ENCODE data around the gene EPHB4.
"Not testable (repeated sequence)": the region's sequence is repeated elsewhere in the genome, so short reads cannot be mapped to it uniquely, and the experiment has no call there.

The EPHB4 gene

DNA sequence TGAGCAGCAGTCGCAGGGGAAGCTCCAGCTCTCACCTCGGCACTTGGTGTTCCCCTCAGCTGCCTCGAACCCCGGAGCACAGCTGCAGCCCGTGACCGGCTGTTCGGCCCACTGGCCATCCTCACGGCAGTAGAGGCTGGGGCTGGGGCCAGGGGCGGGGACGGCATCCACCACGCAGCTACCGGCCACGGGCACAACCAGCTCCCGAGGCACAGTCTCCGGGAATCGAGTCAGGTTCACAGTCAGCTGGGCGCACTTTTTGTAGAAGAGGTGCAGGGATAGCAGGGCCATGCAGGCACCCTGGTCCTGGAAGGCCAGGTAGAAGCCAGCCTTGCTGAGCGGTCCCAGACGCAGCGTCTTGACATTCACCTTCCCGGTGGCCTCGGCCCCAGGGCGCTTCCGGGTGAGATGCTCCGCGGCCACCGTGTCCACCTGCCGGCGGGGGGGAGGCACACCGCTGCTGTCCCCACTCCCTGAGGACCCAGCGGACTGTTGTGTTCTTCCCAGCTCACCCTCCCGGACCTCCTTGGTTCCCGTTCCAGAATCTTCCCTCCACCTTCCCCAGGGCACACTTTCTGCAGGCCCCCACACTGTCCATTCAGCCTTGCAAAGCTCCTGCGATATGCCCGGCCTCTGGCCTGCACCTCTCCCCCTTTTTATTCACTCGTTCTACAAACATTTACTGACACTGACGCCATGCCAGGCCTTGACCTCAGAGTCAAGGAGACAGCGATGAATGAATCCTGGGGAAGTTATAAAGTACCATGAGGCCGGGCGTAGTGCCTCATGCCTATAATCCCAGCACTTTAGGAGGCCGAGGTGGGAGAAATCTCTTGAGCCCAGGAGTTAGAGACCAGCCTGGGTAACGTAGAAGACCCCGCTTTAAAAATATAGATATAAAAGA is 4.8 kb downstream of the EPHB4 start:
- no peak for DNase-seq (ENCODE audit: low read depth)

DNA sequence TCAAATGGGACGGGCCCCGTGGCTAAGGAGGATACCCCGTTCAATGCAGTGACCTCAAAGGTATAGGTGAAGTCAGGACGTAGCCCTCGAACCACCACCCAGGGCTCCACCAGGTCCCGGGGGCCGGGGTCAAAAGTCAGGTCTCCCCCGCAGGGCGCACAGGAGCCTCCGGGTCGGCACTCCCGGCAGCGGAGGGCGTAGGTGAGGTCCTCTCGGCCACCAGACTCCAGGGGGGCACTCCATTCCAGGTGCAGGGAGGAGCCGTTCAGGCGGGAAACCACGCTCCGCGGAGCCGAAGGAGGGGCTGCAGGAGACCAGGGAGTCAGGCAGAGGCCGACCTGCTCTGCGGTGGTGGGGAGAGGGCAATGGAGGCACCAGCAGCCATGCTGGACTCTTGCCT is 7.7 kb downstream of the EPHB4 start:
- no peak for DNase-seq (ENCODE audit: low read depth)

DNA sequence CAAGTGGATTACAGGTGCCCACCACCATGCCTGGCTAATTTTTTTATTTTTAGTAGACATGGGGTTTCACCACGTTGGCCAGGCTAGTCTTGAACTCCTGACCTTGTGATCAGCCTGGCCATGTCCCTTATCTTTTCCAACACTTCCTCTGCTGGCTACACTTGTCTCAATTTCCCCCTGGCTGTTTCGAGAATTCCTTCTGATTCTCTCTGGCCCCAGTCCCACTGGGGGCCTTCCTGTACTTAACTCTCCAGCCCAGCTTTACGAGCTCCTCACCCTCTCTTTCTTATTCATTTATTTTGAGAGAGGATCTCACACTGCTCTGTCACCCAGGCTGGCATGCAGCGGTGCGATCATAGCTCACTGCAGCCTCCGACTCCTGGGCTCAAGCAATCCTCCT is 8.5 kb downstream of the EPHB4 start:
- no peak for DNase-seq (ENCODE audit: low read depth)

DNA sequence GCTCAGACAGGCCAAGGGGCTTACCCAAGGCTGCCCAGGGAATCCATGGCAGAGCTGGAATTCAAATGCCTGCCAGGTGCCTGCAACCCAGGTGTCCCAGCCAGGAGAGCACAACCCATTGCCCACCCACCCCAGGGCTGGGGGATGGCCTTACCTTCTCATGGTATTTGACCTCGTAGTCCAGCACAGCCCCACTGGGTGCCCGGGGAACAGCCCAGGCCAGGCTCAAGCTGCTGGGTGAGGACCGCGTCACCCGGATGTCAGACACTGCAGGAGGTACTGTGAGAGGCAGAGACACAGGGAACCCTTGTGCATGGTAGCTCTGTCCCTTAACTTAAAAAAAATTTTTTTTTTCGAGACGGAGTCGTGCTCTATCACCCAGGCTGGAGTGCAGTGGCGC is 9.0 kb downstream of the EPHB4 start:
- no peak for DNase-seq (ENCODE audit: low read depth)

DNA sequence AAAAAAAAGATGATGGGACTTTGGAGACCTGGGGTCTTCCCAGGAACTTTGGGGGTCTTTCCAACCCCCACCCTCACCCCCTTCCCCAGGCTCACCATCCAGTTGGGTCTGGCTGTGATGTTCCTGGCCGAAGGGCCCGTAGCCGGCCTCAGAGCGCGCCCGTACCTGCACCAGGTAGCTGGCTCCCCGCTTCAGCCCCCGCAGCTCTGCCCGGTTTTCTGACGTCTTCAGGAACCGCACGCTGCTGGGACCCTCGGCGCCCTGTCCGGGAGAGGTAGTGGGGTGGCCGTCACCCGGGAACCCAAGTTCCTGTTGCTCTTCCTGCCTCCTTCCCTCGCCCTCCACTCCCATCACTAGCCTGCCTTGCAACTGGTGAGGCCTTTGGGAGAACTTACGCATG is 10.2 kb downstream of the EPHB4 start:
- no peak for DNase-seq (ENCODE audit: low read depth)

DNA sequence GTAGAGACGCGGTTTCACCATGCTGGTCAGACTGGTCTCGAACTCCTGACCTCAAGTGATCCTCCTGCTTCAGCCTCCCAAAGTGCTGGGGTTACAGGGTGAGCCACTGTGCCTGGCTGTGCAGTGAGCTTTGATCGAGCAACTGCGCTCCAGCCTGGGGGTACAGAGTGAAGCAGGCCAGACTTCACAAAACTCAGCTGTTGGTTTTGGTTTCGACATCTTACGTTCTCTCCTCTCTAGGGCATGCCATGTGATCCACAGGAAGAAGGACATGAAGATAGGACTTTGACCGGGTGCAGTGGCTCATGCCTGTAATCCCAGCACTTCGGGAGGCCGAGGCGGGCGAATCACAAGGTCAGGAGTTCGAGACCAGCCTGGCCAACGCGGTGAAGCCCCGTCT is 10.8 kb downstream of the EPHB4 start:
- DNase-seq (ENCODE audit: low read depth), result not testable (repeated sequence)

DNA sequence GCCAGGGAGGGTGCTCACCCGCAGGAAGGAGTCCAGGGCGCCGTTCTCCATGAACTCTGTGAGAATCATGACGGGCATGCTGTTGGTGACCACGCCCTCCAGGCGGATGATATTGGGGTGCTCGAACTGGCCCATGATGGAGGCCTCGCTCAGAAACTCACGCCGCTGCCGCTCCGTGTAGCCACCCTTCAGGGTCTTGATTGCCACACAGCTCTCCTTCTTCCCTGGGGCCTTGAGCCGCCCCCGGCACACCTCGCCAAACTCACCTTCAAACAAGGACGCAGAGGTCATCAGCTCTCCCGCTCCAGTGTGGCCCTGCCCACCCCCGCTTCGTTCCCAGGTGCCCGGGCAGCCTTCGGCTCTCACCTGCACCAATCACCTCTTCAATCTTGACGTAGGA is 14.6 kb downstream of the EPHB4 start:
- no peak for DNase-seq (ENCODE audit: low read depth)

DNA sequence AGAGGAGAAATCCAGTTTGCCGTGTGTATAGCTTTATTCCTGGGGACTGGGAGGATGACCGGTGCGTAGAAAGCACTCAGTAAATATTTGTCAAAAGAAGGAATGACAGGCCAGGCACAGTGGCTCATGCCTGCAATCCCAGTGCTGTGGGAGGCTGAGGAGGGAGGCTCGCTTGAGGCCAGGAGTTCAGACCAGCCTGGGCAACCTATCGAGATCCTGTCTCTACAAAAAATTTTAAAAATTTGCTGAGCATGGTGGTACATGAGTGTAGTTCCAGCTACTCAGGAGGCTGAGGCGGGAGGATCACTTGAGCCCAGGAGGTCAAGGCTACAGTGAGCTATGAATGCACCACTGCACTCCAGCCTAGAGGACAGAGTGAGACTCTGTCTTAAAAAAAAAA is 15.8 kb downstream of the EPHB4 start:
- DNase-seq (ENCODE audit: low read depth), result no peak

DNA sequence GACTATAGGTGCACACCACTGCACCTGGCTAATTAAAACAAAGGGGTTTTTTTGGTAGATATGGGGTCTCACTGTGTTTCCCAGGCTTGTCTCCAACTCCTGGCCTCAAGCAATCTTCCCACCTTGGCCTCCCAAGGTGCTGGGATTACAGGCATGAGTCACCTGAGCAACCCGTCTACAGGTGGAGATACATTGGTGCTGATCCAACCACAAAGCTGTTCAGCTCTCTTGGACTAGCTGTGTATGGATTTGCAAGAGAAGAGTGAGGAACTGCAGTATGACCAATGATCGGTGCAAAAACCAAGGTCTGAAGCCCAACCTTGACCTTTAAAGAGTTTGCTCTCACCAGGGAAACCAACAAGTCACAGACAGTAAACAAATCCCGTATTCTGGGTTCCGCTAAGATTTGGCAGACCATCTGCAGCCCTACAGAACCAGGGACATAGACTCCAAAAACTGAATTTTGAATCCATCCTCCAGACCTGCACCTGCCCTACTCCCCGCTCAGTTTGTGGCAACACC is 18.9 kb downstream of the EPHB4 start:
- no peak for DNase-seq (ENCODE audit: low read depth)

DNA sequence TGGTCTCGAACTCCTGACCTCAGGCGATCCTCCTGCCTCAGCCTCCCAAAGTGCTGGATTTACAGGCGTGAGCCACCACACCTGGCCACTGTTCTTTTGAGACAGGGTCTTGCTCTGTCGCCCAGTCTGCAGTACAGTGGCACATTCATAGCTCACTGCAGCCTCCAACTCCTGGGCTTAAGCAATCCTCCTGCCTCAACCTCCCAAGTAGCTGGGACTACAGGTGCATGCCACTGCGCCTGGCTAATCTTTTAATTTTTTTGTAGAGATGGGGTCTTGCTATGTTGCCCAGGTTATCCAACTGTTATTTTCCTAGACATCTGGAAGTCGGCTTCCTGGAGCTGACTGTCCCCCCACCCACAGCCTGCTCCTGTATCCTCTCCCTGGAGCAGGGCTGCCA is 20.4 kb downstream of the EPHB4 start:
- not testable (repeated sequence) for DNase-seq (ENCODE audit: low read depth)

DNA sequence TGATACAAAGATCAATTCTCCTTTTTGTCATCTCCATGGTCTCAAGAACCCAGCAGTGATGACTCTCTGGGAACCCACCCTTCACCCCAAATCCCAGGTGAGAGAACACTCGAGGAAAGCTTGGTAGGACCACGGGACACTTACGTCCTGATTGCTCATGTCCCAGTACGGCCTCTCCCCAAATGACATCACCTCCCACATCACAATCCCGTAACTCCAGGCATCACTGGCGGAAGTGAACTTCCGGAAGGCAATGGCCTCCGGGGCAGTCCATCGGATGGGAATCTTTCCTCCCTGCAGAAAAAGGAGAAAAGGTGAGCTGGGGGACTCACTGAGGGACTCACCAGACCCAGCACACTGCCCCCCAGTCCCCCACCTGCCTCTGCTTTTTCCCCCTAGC is 21.0 kb downstream of the EPHB4 start:
- DNase-seq (ENCODE audit: low read depth), result no peak

DNA sequence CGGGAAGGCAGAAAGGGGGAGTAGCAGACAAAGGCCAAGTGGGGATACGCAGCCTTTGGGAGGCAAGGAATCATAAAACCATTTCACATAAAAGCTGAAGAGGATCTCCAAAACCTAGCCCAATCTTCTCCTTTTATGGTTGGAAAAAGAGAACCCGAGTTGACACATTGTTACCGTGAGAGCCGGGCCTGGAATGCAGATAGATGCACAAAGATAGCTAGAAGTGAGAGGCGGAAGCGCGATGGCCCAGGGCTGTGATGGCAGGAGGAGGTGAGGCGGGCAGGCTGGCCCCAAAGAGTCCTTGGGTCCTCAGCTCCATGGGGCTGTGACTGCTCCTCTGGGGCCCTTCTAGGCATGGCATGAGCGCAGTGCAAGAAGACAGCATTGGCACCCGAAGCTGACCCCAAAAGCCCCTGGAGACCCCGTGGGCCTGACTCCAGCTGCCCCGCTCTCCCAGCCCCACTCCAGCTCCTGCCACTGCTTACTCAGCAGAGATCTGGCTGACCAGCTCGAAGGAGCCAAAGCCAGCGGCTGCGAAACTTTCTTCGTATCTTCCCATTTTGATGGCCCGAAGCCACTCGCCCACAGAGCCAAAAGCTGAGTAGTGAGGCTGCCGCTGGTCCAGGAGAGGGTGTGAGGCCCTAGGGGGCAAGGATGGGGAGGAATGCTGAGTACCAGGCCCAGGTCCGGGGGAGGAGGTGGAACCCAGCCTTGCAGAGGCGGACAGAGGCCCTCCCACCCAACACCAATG is 22.5 kb downstream of the EPHB4 start:
- DNase-seq (ENCODE audit: low read depth), result no peak

DNA sequence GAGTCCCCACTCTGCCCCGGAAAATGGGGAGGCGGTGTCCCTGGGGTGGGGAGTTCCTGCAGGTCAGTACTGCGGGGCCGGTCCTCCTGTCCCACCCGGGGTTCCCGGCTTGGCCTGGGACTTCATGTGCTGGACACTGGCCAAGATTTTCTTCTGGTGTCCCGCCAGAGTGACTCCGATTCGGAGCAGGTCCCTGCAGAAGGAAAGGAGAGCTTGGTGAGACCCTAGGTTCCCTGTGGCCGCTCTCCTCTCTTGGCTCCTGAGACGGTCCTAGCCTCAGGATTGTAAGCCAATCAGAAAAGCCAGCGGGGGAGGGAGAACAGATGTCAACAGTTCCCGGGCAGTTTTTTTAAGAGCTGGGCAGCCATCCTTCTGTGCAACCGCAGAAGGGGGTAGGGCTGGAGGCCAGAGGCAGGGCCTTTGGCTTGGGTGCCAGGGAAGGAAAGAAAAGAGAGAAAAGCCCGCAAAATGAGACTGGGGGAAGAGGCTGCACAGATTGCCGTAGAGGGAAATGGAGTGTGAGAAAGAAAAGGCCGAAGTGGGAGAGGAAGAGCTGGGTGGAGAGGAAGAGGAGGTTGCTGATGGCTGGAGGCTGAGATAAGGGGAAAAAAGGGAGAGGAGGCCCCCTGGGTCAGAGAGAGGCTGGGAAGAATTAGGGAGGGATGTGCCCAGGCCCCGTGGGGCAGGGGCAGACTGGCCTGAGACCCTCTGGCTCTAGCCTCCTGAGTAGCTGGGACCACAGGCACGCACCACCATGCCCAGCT is 23.7 kb downstream of the EPHB4 start:
- peak; percentile 85 for DNase-seq (ENCODE audit: low read depth)

DNA sequence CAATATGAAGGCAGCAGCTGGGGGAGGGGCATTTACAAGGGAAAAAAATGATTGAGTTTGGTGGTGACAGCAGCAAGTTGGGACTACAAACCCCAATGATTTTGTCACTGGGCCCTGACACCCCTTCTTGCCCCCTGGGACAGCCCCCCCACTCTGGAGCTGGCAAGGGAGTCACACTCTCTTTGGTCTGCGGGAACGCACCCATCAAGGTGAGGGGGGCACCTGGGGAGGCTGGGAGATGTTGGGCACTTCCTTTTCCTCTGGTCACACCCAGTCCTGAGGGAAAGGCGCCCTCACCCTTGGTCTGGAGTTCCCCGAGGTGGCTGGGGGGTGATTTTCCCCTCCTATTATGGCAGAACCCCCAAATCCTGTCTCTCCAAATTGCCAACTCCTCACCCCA is 24.4 kb downstream of the EPHB4 start:
- no peak for DNase-seq (ENCODE audit: low read depth)

DNA sequence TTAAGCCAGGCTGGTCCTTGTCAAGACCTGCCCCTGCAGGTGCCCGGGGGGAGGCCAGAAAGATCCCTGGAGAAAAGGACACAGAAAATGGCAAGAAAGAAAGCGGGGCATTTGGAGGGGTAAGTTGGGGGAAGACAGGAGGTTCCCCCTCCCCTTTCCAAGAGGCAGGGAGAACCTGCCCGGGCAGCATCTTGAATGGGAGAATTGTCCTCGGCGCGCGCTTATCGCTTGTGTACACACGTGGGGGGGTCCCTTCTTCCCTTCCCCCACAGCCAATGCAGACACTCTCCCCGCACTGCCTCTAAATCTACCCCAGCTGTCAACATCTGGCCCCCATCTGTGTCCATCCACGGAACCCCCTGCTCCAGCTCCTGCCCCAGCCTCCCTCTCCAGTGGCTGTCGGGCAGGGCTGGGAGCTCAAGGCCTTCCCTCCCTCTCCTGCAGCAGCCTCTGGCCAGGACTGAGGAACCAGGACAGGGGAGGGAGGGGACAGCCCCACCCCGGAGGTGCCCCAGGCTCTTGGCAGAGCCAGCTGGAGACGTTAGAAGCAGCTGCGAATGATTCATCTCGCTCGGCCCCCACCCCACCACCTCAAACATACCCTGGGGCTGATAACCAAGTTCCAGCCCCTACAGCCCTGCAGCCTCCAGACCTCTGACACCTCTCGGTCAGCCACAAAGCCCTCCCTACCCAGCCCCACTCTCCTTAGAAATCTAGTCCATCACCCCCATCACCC is 25.3 kb downstream of the EPHB4 start:
- DNase-seq (ENCODE audit: low read depth), result peak; percentile 96

DNA sequence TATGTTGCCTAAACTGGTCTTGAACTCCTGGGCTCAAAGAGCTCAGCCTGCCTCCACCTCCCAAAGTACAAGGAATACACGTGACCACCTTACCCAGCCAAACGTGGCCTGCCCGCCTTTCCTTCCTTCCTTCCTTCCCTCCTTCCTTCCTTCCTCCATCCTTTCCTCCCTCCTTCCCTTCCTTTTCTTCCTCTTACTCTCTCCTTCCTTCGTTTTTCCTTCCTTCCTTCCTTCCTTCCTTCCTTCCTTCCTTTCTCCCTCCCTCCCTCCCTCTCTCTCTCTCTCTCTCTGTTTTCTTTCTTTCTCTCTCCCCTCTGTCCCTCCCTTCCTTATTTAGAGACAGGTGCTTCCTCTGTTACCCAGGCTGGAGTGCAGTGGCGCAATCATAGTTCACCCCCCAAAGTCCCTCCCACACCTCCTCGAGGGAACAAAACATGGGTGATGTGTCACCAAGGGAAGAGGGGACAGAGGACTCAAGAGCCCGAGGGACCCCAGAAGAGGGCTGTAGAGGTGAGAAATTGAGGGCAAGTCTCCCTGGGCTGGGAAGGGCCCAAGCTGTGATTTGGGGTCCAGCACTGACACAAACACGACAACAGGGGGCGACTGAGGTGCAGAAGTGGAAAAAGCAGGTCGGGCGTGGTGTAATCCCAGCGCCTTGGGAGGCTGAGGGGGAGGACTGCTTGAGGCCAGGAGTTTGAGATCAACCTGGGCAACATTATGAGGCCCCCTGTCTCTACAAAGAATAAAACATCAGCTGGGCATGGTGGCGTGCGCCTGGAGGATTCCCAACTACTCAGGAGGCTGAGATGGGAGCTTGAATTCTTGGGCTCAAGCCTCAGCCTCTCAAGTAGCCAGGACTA is 28.1 kb downstream of the EPHB4 start:
- peak; percentile 74 for DNase-seq (ENCODE audit: low read depth)

DNA sequence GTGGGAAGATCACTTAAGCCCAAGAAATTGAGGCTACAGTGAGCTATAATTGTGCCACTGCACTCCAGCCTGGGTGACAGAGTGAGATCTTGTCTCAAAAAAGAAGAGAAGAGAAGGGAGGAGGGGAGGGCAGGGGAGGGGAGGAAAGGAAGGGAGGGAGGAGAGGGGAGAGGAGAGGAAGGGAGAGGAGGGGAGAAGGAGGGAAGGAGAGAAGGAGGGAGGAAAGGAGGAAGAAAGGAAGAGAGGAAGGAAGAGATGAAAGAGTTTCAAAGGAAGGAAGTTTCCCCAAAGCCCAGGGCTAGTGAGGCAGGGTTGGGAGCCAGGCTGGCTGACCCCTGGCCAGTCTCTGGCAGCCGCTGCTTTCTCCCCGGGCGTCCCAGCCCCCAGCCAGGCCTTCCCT is 32.6 kb downstream of the EPHB4 start:
- DNase-seq (ENCODE audit: low read depth), result no peak

DNA sequence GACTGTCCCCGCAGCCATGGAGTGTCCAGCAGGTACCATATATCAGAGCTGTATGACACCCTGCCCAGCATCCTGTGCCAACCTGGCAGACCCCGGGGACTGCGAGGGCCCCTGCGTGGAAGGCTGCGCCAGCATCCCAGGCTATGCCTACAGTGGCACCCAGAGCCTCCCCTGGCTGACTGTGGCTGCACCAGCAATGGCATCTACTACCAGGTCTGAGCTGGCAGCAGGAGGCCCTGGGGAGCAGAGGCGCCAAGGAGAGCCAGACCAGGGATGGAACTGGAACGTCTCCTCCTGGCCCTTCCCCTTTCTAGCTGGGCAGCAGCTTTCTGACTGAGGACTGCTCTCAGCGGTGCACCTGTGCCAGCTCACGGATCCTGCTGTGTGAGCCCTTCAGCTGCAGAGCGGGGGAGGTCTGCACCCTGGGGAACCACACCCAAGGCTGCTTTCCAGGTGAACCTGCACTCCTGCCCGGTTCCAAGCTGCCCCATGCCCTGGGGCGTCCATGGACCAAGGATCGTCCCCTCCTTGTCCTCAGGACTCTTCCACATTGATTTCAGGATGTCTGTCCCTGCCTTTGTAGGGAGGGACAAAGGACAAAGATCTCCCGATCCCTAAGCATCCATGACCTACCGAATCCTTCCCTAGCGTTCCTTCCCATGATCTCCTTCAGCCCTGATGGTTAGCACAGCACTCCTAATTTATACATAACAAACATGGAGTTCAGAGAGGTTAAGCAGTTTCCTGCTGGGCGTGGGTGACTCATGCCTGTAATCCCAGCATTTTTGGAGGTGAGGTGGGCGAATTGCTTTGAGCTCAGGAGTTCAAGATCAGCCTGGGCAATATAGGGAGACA is 33.3 kb downstream of the EPHB4 start:
- DNase-seq (ENCODE audit: low read depth), result peak; percentile 50

DNA sequence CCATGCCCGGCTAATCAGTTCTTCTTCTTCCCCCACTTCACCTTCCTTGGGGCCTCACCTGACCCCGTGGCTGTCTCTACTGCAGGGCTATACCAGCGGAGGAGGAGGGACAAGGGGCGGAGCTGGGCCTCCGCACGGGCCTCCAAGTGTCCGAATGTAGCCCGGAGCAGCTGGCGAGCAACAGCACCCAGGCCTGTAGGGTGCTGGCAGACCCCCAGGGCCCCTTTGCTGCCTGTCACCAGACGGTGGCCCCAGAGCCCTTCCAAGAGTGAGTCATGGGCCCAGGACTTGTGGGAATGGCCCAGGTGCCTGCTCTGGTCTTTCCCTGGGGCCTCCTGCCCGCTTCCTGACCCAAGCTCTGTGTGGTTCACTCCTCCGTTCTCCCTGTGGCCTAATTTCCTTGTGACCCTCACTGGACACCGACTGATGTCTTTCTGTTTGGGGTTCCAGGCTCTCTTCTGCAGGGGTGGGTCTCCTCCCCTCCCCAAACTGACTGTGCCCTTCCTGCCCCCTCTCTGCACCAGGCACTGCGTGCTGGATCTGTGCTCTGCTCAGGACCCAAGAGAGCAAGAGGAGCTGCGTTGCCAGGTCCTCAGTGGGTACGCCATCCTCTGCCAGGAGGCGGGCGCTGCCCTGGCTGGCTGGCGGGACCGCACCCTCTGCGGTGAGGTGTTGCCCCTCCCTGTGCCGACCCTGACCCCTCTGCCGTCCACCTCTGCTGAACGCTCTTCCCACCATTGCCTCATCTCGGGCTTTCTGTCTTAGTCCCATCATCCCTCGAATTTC is 35.2 kb downstream of the EPHB4 start:
- DNase-seq (ENCODE audit: low read depth), result no peak
